Tibial nerve (tissue), 3 donors: ENCODE results near the gene DNAI2.

Source experiments
- POLR2A ChIP-seq, 2 donors: fragments of 450-650 bp; IDR thresholded peaks; one replicate each; pipeline ENCODE4 v1.6.1; 2017; ENCODE audit warnings: antibody characterized with exemption in 2 of 2, mild to moderate bottlenecking in 2 of 2, moderate library complexity in 2 of 2
- TF ChIP-seq, protein P1 (sequence below), 5 experiments: fragments of 200-600 bp in 3 of 5; fragments of 450-650 bp in 2 of 5; sonication (generic) in 3 of 5; IDR thresholded peaks; one replicate each; pipeline ENCODE4 v1.5.1; 2016 to 2019; ENCODE audit warnings: antibody characterized with exemption in 5 of 5, mild to moderate bottlenecking in 3 of 5, moderate library complexity in 2 of 5

DNA sequence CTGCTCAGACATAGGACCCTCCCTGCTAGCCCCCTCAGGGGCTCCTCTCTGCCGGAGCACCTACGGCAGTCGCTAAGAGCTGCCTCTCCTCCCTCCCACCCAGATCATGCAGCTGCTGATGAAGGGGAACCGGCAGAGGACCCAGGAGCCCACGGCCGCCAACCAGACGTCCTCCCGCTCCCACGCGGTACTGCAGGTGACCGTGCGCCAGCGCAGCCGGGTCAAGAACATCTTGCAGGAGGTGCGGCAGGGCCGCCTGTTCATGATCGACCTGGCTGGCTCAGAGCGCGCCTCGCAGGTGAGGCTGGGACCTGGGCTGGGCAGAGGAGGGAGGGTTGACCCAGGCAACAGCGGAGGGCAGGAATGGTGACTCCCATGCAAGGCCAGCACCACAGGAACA lies 70.6 kb downstream of the DNAI2 start:
- TF ChIP-seq, protein P1, sequence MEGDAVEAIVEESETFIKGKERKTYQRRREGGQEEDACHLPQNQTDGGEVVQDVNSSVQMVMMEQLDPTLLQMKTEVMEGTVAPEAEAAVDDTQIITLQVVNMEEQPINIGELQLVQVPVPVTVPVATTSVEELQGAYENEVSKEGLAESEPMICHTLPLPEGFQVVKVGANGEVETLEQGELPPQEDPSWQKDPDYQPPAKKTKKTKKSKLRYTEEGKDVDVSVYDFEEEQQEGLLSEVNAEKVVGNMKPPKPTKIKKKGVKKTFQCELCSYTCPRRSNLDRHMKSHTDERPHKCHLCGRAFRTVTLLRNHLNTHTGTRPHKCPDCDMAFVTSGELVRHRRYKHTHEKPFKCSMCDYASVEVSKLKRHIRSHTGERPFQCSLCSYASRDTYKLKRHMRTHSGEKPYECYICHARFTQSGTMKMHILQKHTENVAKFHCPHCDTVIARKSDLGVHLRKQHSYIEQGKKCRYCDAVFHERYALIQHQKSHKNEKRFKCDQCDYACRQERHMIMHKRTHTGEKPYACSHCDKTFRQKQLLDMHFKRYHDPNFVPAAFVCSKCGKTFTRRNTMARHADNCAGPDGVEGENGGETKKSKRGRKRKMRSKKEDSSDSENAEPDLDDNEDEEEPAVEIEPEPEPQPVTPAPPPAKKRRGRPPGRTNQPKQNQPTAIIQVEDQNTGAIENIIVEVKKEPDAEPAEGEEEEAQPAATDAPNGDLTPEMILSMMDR (IDR thresholded peaks at IDR 0.05) = no peak
- no peak for TF ChIP-seq POLR2A (IDR thresholded peaks at IDR 0.05)
